ENCODE data around the gene OR10P1.

GRCh38 chr12:55631056-55631455, 5.6 kb upstream of the OR10P1 start:
- no peak for TF ChIP-seq CTCF (IDR thresholded peaks at IDR 0.05; ENCODE audit: low read depth, low read length, poor library complexity, severe bottlenecking)
- no peak for TF ChIP-seq EZH2phosphoT487 (IDR thresholded peaks at IDR 0.05; ENCODE audit: borderline replicate concordance, low read length)
